MCF 10A (cell line): ENCODE measurements around the gene PGM5. TPM values are rescaled to one million over a fixed set of nuclear protein-coding genes. Genes with fewer than 3 reads are reported as not detected.

Source experiments
- BruUV-seq: library from RNA; stranded (reverse); fragments of 400-500 nt; replicated peaks from 2 replicates; lab custom pipeline; 2021; lab: Mats Ljungman, UMichigan
- CTCF ChIA-PET: fragments of 300-600 bp; sonication (Branson Sonifier 250); formaldehyde crosslinking; extraction: SDS; loops from one replicate; lab custom pipeline; 2021; ENCODE audit warnings: antibody characterized with exemption, inconsistent platforms; lab: Yijun Ruan, JAX
- POLR2A ChIA-PET: fragments of 300-600, 350-650 bp; sonication (Branson Sonifier 250); formaldehyde crosslinking; extraction: SDS; loops from one replicate; lab custom pipeline; 2020; ENCODE audit warnings: antibody characterized with exemption, inconsistent platforms; lab: Yijun Ruan, JAX
- DNase-seq: peaks from one replicate; pipeline ENCODE4 v3.0.0-alpha.2; 2018; ENCODE audit not compliant: unreplicated experiment
- H3K27ac Mint-ChIP-seq: one replicate; pipeline ENCODE4 v1.8.0; 2022; ENCODE audit warnings: mild to moderate bottlenecking, low read depth, mixed read lengths; ENCODE audit not compliant: unreplicated experiment
- H3K27me3 Mint-ChIP-seq: one replicate; pipeline ENCODE4 v1.8.0; 2022; ENCODE audit warnings: mixed read lengths; ENCODE audit not compliant: insufficient read depth, unreplicated experiment
- H3K36me3 Mint-ChIP-seq: one replicate; pipeline ENCODE4 v1.8.0; 2022; ENCODE audit warnings: mild to moderate bottlenecking, moderate library complexity, mixed read lengths; ENCODE audit not compliant: insufficient read depth, unreplicated experiment
- H3K4me1 Mint-ChIP-seq: one replicate; pipeline ENCODE4 v1.8.0; 2022; ENCODE audit warnings: mixed read lengths; ENCODE audit not compliant: insufficient read depth, unreplicated experiment
- H3K4me3 Mint-ChIP-seq: one replicate; pipeline ENCODE4 v1.8.0; 2022; ENCODE audit warnings: mild to moderate bottlenecking, moderate library complexity, mixed read lengths; ENCODE audit not compliant: unreplicated experiment
- H3K9me3 Mint-ChIP-seq: one replicate; pipeline ENCODE4 v1.8.0; 2022; ENCODE audit warnings: mixed read lengths; ENCODE audit not compliant: unreplicated experiment
- intact Hi-C: fragments of 100-400 bp; cut with micrococcal nuclease; formaldehyde crosslinking; loops from 2 replicates; pipeline ENCODE4 v1.14.1; 2022
- total RNA-seq: library from RNA; stranded (reverse); gene quantifications from 2 replicates; pipeline ENCODE4 v1.2.3, GENCODE V29; 2022
- TF ChIP-seq, protein P1 (sequence below): fragments of 200-600 bp; IDR thresholded peaks from one replicate; pipeline ENCODE4 v1.8.0; 2022; ENCODE audit warnings: antibody characterized with exemption, mild to moderate bottlenecking; ENCODE audit not compliant: unreplicated experiment

PGM5 gene
- total RNA-seq, 1 experiment from 2014 or later: not detected

DNA sequence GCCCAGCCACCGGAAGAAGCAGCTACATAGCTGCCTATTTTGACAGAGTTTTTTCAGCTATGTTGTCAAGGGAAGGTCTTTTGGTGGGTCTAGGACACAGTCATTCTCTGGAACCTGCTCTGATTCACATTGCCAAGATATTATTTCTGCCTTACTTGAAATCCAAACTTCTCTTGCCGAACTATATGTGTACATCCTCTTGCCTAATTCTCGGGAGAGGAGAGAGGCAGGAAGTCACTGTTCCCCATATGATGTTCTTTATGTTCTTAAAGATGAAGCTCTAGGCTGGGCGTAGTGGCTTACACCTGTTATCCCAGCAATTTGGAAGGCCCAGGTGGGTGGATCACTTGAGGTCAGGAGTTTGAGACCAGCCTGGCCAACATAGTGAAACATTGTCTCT is 175.7 kb downstream of the PGM5 start:
- POLR2A ChIA-PET: no interaction called here
- CTCF ChIA-PET: interaction anchor here (1.2 to 1.4 kb wide), 3 partner anchors 16 to 58 kb away, joined by 3 to 4 read pairs (median 3); no protein-coding TSS in a partner anchor
- no peak overlapping the region for H3K27ac Mint-ChIP-seq
- H3K36me3 Mint-ChIP-seq: no peaks in the 10 kb centered on the region
- DNase-seq: no peak
- H3K27me3 Mint-ChIP-seq: peaks cover 16% of the 10 kb centered on the region
- TF ChIP-seq, protein P1, sequence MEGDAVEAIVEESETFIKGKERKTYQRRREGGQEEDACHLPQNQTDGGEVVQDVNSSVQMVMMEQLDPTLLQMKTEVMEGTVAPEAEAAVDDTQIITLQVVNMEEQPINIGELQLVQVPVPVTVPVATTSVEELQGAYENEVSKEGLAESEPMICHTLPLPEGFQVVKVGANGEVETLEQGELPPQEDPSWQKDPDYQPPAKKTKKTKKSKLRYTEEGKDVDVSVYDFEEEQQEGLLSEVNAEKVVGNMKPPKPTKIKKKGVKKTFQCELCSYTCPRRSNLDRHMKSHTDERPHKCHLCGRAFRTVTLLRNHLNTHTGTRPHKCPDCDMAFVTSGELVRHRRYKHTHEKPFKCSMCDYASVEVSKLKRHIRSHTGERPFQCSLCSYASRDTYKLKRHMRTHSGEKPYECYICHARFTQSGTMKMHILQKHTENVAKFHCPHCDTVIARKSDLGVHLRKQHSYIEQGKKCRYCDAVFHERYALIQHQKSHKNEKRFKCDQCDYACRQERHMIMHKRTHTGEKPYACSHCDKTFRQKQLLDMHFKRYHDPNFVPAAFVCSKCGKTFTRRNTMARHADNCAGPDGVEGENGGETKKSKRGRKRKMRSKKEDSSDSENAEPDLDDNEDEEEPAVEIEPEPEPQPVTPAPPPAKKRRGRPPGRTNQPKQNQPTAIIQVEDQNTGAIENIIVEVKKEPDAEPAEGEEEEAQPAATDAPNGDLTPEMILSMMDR: no peak
- H3K9me3 Mint-ChIP-seq: no peaks in the 10 kb centered on the region
- intact Hi-C loops: no loop called here
- no TSS peak for BruUV-seq
- no peaks in the 10 kb centered on the region for H3K4me1 Mint-ChIP-seq
- H3K4me3 Mint-ChIP-seq: no peak overlapping the region

DNA sequence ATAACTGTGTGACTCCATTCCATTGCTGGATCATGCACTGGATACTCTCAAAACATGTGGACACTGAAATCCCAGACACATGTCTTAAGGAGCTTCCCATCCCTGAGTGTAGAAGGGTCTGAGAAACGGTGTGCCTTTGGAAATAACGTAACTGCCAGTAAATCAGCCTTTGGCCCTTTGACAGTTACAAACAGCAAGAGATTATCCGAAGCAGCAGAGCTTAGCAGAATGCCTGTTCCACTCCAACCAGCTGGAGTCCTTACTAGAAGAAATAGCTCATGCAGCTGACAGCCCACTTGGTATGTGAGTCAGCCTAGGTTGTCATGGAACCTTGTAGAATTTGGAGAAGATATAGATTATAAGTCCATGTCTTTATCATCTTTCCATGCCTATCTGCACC is 177.3 kb downstream of the PGM5 start:
- H3K27ac Mint-ChIP-seq: no peak overlapping the region
- H3K27me3 Mint-ChIP-seq: peaks cover 18% of the 10 kb centered on the region
- intact Hi-C loops: no loop called here
- no peaks in the 10 kb centered on the region for H3K36me3 Mint-ChIP-seq
- no peaks in the 10 kb centered on the region for H3K4me1 Mint-ChIP-seq
- H3K9me3 Mint-ChIP-seq: no peaks in the 10 kb centered on the region
- no peak for DNase-seq
- TF ChIP-seq, protein P1: no peak
- ChIA-PET CTCF (interaction anchor here (0.8 kb wide), 1 partner anchor 18 kb away, joined by 3 read pairs; no protein-coding TSS in a partner anchor), POLR2A (no interaction called here)
- no peak overlapping the region for H3K4me3 Mint-ChIP-seq
- no TSS peak for BruUV-seq

DNA sequence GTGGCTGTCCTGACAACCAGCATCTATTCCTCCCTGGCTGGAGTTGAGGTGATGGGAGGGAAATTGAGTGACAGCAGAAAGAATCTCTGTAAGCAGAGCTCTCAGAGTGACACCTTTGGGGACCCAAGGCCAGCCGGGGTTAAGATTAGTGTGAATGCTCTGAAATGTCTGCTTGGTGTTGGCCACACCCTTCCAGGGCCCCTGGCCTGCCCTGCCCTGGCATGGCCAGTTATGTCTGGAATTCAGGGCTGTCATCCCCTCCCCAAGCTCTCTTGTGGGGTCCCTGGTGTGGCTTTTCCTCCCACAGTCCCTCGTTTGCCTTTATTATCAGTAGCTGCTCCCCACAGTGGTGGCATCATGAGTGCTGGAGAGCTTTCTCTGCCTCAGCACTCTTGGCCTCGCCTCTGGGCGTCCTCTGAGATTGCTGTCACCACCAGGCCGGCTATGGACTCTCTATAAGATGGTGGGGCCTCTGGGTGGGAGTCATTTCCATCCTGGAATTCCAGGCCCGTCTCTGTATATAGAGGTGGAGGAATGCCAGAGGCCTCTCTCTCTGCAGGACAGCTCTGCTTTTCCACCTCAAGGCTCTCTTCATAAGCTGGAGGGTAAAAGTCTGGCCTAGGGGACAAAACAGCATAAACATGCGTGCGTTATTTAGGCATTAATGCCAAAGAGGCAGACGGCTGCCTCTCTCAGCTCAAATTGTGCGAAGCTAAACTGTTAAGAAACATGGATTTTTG is 180.6 kb downstream of the PGM5 start:
- POLR2A ChIA-PET: no interaction called here
- TF ChIP-seq, protein P1: no peak
- no TSS peak for BruUV-seq
- no peaks in the 10 kb centered on the region for H3K4me1 Mint-ChIP-seq
- intact Hi-C loops: no loop called here
- H3K36me3 Mint-ChIP-seq: no peaks in the 10 kb centered on the region
- no peaks in the 10 kb centered on the region for H3K9me3 Mint-ChIP-seq
- CTCF ChIA-PET: interaction anchor here (0.7 to 1.2 kb wide), 5 partner anchors 9 to 429 kb away, joined by 3 to 5 read pairs (median 3); no protein-coding TSS in a partner anchor
- no peak for DNase-seq
- peaks cover 20% of the 10 kb centered on the region for H3K27me3 Mint-ChIP-seq
- H3K4me3 Mint-ChIP-seq: no peak overlapping the region
- H3K27ac Mint-ChIP-seq: no peak overlapping the region

DNA sequence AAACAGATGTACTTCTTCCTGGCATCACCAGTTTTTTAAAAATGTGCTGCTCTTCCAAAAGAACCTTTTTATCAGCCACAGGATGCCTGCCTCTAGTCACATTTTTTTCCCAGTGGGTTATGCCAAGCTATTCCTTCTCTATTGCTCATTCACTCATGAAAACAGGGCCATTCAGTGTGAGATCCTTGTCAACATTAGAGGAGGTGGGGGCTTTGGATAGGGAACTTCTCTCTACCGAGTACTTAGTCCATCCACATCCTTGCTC is 181.1 kb downstream of the PGM5 start:
- intact Hi-C loops: no loop called here
- Mint-ChIP-seq H3K9me3 (no peaks in the 10 kb centered on the region), H3K36me3 (no peaks in the 10 kb centered on the region), H3K4me1 (no peaks in the 10 kb centered on the region), H3K27ac (no peak overlapping the region), H3K27me3 (peaks cover 20% of the 10 kb centered on the region), H3K4me3 (no peak overlapping the region)
- no TSS peak for BruUV-seq
- TF ChIP-seq, protein P1: no peak
- DNase-seq: no peak
- ChIA-PET POLR2A (no interaction called here), CTCF (interaction anchor here (0.8 to 1.1 kb wide), 2 partner anchors 16 to 428 kb away, joined by 3 read pairs; no protein-coding TSS in a partner anchor)
